Coronary artery (tissue), 2 donors: Measurements from ENCODE around the gene DCBLD2.
A peak's percentile ranks its signal among the peaks of the same experiment; 100 is the strongest.

Experiments used
- DNase-seq: peaks from one replicate; pipeline ENCODE4 v3.0.0-alpha.2; 2017; ENCODE audit warnings: low spot score
- H3K27ac ChIP-seq, 2 donors: fragments of 200-600 bp; sonication (generic); one replicate each; pipeline ENCODE4 v1.5.1; 2016 to 2019
- H3K4me3 ChIP-seq: fragments of 200-600 bp; sonication (generic); 2 replicates; pipeline ENCODE4 v1.5.1; 2016; ENCODE audit warnings: mild to moderate bottlenecking, moderate library complexity
- CTCF ChIP-seq: fragments of 200-600 bp; sonication (generic); IDR thresholded peaks from one replicate; pipeline ENCODE4 v1.5.1; 2019; ENCODE audit warnings: antibody characterized with exemption

Gene DCBLD2

DNA sequence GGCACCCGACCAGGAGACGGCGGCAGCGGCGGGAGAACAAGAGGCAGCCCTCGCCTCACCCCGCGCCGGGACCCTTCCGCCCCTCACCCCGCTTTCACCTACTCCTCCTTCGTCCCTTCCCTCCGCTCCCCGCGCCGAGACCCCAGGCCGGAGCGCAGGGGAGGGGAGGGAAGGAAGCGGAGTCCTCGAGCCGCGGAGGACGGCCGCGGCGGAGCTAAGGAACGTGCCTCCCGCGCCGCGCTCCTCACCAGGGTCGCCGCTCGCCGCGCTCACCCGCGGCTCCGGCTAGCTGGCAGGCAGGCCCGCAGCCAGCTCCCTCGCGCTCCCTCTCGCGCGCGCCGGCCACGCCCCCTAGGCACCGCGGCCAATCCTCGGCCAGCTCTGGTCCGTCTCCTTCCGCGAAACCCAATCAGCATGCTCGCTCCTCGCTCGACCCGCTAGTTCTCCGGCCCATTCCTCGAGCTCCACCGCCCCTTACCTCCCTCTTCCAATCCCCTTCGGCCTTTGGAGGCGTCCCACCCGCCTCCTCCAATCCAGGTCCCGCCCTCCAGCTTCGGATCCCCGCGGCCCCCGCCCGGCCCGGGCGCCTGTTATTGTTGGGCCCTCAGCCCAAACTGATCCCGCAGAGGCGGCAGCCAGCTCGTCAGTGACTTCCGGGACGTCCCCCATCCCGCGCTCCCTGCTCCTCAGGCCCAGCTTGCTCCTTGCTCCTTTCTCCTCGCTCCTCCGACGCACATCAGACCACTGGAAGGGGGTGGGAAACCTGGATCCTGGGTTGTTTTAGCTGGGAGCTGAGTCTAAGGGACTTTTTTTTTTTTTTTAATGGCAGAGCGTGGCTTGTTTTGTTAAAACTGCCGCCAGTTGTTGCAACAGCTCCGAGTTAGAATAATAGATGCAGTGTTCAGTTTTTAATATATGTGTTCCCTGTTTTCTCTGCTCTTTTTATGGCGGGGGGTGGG is at the start of gene DCBLD2:
Gene DCBLD2 (minus strand): TSS at position 304 of the 959 bp plus-strand sequence. CDS start 369 bp downstream, outside the sequence.
- DNase-seq, result peak; percentile 99
- peak within 1 kb of the TSS; percentile 98 for H3K4me3 ChIP-seq
- peak within 1 kb of the TSS; percentile 91 to 97 for H3K27ac ChIP-seq
- TF ChIP-seq CTCF, result no peak

DNA sequence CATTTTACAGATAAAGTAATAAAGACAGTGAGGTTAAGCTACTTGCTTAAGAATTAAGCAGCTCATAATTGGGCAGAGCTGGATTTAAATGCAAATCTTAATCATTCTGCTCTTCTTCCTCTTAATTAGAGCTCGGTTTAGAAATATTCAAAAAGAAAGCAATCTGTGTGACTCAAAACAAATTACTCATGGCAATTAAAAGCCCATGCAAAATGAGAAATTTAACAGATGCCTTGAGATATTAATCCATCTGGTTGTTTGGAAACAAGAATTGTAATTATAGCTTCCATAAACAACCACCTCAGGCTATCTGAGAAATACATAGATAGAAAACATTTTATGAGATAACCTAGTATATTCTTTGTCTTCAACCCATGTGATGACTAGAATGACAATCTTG is 44.2 kb upstream of the DCBLD2 start:
- H3K4me3 ChIP-seq, result no peak overlapping the region
- no peak for TF ChIP-seq CTCF
- no peak for DNase-seq
- no peak overlapping the region for H3K27ac ChIP-seq

- no peak for TF ChIP-seq CTCF
- Histone ChIP-seq H3K4me3 (no peak overlapping the region), H3K27ac (no peak overlapping the region)
- no peak for DNase-seq
Measured at GRCh38 chr3:98945101-98945524, 43.6 kb upstream of the DCBLD2 start.

DNA sequence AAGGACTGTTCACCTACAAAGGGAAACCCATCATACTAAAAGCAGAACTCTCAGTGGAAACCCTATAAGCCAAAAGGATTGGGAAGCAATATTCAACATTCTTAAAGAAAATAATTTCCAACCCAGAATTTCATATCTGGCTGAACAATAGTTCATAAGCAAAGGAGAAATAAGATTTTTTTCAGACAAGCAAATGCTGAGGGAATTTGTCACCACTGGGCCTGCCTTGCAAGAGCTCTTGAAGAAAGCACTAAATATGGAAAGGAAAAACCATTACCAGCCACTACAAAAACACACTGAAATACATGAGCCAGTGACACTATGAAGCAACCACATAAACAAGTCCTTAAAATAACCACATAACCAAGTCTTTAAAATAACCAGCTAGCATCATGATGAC is 28.9 kb upstream of the DCBLD2 start:
- no peak for DNase-seq
- TF ChIP-seq CTCF, result no peak
- H3K4me3 ChIP-seq, result no peak overlapping the region
- H3K27ac ChIP-seq, result no peak overlapping the region

- TF ChIP-seq CTCF, result no peak
- DNase-seq, result no peak
- Histone ChIP-seq H3K4me3 (no peak overlapping the region), H3K27ac (no peak overlapping the region)
Measured at GRCh38 chr3:98921957-98922356, 20.5 kb upstream of the DCBLD2 start.

GRCh38 chr3:98920166-98920565 is 18.7 kb upstream of the DCBLD2 start:
- DNase-seq, result no peak
- TF ChIP-seq CTCF, result no peak
- Histone ChIP-seq H3K27ac (no peak overlapping the region), H3K4me3 (no peak overlapping the region)

GRCh38 chr3:98918586-98918985 is 17.1 kb upstream of the DCBLD2 start:
- no peak overlapping the region for H3K4me3 ChIP-seq
- no peak for DNase-seq
- no peak for TF ChIP-seq CTCF

More at GRCh38 chr3:98918586-98918985, 17.1 kb upstream of the DCBLD2 start:
- no peak overlapping the region for H3K27ac ChIP-seq
